Cardiac fibroblast (primary cell): ENCODE results near the gene ANKRD34B.

Source experiments
- DNase-seq, 2 donors: peaks; one replicate each; pipeline versions ENCODE4 v3.0.0 to v3.0.0-alpha.2; 2010; ENCODE audit warnings: low read depth in 2 of 2
- H3K4me3 ChIP-seq, 2 donors: replicated peaks in 1 of 2; 1 replicate in 1 of 2; 2 replicates in 1 of 2; pipeline ENCODE4 v1.5.1; 2011; ENCODE audit warnings: low read depth in 2 of 2, low read length in 2 of 2, mild to moderate bottlenecking in 2 of 2, moderate library complexity in 1 of 2
- CTCF ChIP-seq: IDR thresholded peaks from one replicate; pipeline ENCODE4 v1.5.1; 2011; ENCODE audit warnings: low read depth, mild to moderate bottlenecking, low read length, inconsistent platforms

Gene ANKRD34B

GRCh38 chr5:80569961-80570786 is at the start of gene ANKRD34B:
Gene ANKRD34B (minus strand): TSS chr5:80570280. CDS start chr5:80560019, 10,261 bp downstream.
- H3K4me3 ChIP-seq = peak within 1 kb of the TSS; percentile 30 to 39
- DNase-seq = no peak
- no peak for TF ChIP-seq CTCF

GRCh38 chr5:80619086-80619485 is 49.0 kb upstream of the ANKRD34B start:
- TF ChIP-seq CTCF = no peak
- H3K4me3 ChIP-seq = no peak overlapping the region
- DNase-seq = no peak

GRCh38 chr5:80618438-80618837 is 48.4 kb upstream of the ANKRD34B start:
- DNase-seq = no peak
- TF ChIP-seq CTCF = no peak
- H3K4me3 ChIP-seq = no peak overlapping the region

GRCh38 chr5:80615266-80615914 is 45.3 kb upstream of the ANKRD34B start:
- DNase-seq = no peak
- no peak overlapping the region for H3K4me3 ChIP-seq

GRCh38 chr5:80609692-80610091 is 39.6 kb upstream of the ANKRD34B start:
- no peak for TF ChIP-seq CTCF
- no peak for DNase-seq
- no peak overlapping the region for H3K4me3 ChIP-seq

More at GRCh38 chr5:80615266-80615914, 45.3 kb upstream of the ANKRD34B start:
- no peak for TF ChIP-seq CTCF

GRCh38 chr5:80608731-80609130 is 38.7 kb upstream of the ANKRD34B start:
- H3K4me3 ChIP-seq = no peak overlapping the region
- no peak for DNase-seq
- no peak for TF ChIP-seq CTCF
